Right lobe of liver (tissue), 6 donors: ENCODE data around the gene CCDC51. TPM values are rescaled to one million over a fixed set of nuclear protein-coding genes. Genes with fewer than 3 reads are reported as not detected.

Experiments used
- ATAC-seq, 4 donors: fragments of 200-7000 bp; cut with Tn5 transposase; one replicate each; pipeline ENCODE4 v1.9.1; 2020; ENCODE audit warnings: mild to moderate bottlenecking in 4 of 4, moderate library complexity in 4 of 4
- DNase-seq, 3 donors: peaks; one replicate each; pipeline ENCODE4 v3.0.0-alpha.2; 2020
- H3K27ac ChIP-seq, 3 donors: fragments of 200-600 bp; one replicate each; pipeline ENCODE4 v1.8.0; 2022
- H3K27me3 ChIP-seq, 2 donors: fragments of 200-600 bp; one replicate each; pipeline ENCODE4 v1.8.0; 2022
- H3K36me3 ChIP-seq, 4 donors: fragments of 200-600 bp; sonication (generic) in 1 of 4; one replicate each; pipeline versions ENCODE4 v1.5.1 to v1.8.0; 2017 to 2022; ENCODE audit warnings: control low read depth in 1 of 4
- H3K4me1 ChIP-seq, 4 donors: fragments of 200-600 bp; sonication (generic) in 1 of 4; one replicate each; pipeline versions ENCODE4 v1.5.1 to v1.8.0; 2017 to 2022; ENCODE audit warnings: control low read depth in 1 of 4
- H3K4me3 ChIP-seq, 3 donors: fragments of 200-600 bp; one replicate each; pipeline ENCODE4 v1.8.0; 2022
- H3K9me3 ChIP-seq, 4 donors: fragments of 200-600 bp; sonication (generic) in 1 of 4; one replicate each; pipeline versions ENCODE4 v1.5.1 to v1.8.0; 2017 to 2022; ENCODE audit warnings: control low read depth in 1 of 4
- POLR2A ChIP-seq: fragments of 450-650 bp; IDR thresholded peaks from one replicate; pipeline ENCODE4 v1.6.1; 2017; ENCODE audit warnings: antibody characterized with exemption, mild to moderate bottlenecking
- WGBS: methylation state at CpG from one replicate; pipeline ENCODE4 v1.1.6; 2018; ENCODE audit warnings: low coverage, low lambda C conversion rate; ENCODE audit not compliant: insufficient coverage; ENCODE audit errors: missing lambda C conversion rate; 5-methylcytosine and 5-hydroxymethylcytosine counted together
- intact Hi-C, 2 donors: fragments of 100-400 bp; cut with DNase I; formaldehyde crosslinking; loops; one replicate each; pipeline versions ENCODE4 v1.11.2 to v1.14.1; 2022
- total RNA-seq, 6 experiments: library from RNA; depleted of rRNA in 2 of 6; stranded (reverse); fragments of >200 nt in 2 of 6; fragmentation: NEBNext Ultra II Directional in 3 of 6; extraction: Animal tissue kit (Norgen Biotek cat#: 25700) in 3 of 6; gene quantifications; one replicate each; pipeline versions ENCODE4 v1.1.0 to v1.2.4, GENCODE V29; 2016 to 2023
- TF ChIP-seq, protein P1 (sequence below), 4 donors: fragments of 200-600 bp in 3 of 4; fragments of 450-650 bp in 1 of 4; IDR thresholded peaks; one replicate each; pipeline versions ENCODE4 v1.5.1 to v1.8.0; 2016 to 2022; ENCODE audit warnings: antibody characterized with exemption in 4 of 4, mild to moderate bottlenecking in 2 of 4
- donor health status: DM: no; HTN: yes; CAD: no.
- donor health status: DM: no; HTN: no; CAD: no.
- donor health status: DM: no; HTN: no; CAD: no.
- donor health status: DM: no; HTN: yes; CAD: no.
- donor health status: DM: no; HTN: yes; CAD: no.

CCDC51 gene
- total RNA-seq, 6 experiments from 2014 or later: 5.9 to 16.0 (median 8.1) TPM

DNA sequence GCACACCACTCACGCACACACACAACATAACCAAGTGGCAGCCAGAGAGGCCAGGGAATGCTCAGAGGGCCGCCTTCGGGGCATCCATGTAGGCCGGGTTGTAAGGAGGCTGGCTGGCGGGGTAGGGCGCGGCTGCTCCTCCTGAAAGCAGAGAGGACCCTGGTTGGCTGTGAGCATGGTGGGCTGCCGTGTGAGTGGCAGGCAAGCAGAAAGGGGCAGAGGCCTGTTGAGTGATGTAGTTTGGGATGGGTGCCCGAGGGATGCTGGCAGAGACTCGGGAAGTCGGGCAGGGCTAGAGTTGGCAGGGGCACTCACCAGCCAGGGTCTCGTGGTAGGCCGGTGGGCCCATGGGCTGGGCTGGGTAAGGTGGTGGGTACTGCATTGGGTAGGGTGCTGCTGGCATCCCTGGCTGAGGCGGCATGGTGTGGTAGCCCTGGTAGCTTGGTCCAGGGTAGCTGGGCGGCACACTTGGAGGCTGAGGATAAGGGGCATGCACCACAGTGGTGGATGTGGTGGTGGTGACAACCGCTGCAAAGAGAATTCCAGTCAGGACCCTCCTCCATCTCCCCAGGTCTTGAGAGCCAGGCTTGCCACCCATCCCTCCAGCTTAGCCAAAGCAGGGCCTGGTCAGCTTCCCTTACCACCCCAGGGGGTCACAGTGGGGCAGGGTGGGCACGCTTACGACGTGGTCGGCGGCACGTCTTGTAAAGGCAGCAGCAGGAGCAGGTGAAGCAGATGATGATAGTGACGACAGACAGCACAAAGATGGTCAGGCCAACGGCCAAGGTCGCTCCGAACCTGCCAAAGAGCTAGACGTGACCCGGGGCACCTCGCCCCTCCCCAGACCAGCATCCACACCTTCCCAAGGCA lies 29.4 kb upstream of the CCDC51 start:
- WGBS: 20% methylated on average over 2 of the region's 29 CpGs
- Histone ChIP-seq H3K9me3 (no peaks in the 10 kb centered on the region), H3K4me3 (no peak overlapping the region), H3K36me3 (peaks cover 0 to 10% (median 1%) of the 10 kb centered on the region in 4 donors), H3K27me3 (no peaks in the 10 kb centered on the region), H3K4me1 (peaks cover 2 to 78% (median 39%) of the 10 kb centered on the region in 4 donors), H3K27ac (peak overlapping the region in 1 of 3 donors; percentile 92)
- intact Hi-C loops: loop anchor here in 1 of 2 donors (5.0 kb wide), 1 partner anchor 33 kb away; the partner anchor contains the start of gene SHISA5
- DNase-seq (peak in 2 of 3 donors; percentile 38 to 66), ATAC-seq (no peak)
- no peak for TF ChIP-seq POLR2A
- TF ChIP-seq, protein P1, sequence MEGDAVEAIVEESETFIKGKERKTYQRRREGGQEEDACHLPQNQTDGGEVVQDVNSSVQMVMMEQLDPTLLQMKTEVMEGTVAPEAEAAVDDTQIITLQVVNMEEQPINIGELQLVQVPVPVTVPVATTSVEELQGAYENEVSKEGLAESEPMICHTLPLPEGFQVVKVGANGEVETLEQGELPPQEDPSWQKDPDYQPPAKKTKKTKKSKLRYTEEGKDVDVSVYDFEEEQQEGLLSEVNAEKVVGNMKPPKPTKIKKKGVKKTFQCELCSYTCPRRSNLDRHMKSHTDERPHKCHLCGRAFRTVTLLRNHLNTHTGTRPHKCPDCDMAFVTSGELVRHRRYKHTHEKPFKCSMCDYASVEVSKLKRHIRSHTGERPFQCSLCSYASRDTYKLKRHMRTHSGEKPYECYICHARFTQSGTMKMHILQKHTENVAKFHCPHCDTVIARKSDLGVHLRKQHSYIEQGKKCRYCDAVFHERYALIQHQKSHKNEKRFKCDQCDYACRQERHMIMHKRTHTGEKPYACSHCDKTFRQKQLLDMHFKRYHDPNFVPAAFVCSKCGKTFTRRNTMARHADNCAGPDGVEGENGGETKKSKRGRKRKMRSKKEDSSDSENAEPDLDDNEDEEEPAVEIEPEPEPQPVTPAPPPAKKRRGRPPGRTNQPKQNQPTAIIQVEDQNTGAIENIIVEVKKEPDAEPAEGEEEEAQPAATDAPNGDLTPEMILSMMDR (IDR thresholded peaks at IDR 0.05): no peak

DNA sequence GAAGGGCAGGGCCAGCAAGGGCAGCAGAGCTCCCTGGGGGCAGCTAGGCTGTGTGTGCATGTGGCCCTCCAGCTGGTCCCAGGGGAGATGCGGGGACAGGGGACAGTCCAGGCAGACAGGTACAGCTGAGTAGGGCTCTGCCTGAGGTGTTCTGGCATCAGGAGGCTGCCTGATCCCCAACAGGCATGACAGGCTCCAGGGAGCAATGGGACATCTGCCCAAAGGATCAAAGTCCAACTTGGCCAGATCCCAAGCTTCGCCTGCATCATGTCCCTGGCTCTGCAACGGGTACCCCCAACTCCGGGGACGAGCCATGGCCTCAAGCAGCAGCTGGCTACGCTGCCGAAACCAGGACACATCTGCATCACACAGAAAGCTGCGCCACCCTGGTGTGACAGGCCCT lies 28.4 kb upstream of the CCDC51 start:
- H3K9me3 ChIP-seq: no peaks in the 10 kb centered on the region
- DNase-seq: peak; percentile 78 to 92 (median 86)
- H3K4me1 ChIP-seq: peaks cover 2 to 72% (median 36%) of the 10 kb centered on the region in 4 donors
- H3K27ac ChIP-seq: peak overlapping the region; percentile 3 to 98 (median 92)
- H3K4me3 ChIP-seq: no peak overlapping the region
- TF ChIP-seq, protein P1 (IDR thresholded peaks at IDR 0.05): no peak
- peak; percentile 44 for TF ChIP-seq POLR2A
- peak; percentile 27 to 57 (median 36) for ATAC-seq
- whole genome bisulfite sequencing: no CpG with 5 or more reads among the region's 8 CpGs
- intact Hi-C loops: loop anchor here in 1 of 2 donors (5.0 kb wide), 1 partner anchor 34 kb away; the partner anchor contains the start of gene SHISA5
- no peaks in the 10 kb centered on the region for H3K27me3 ChIP-seq
- H3K36me3 ChIP-seq: peaks cover 0 to 10% (median 1%) of the 10 kb centered on the region in 4 donors

DNA sequence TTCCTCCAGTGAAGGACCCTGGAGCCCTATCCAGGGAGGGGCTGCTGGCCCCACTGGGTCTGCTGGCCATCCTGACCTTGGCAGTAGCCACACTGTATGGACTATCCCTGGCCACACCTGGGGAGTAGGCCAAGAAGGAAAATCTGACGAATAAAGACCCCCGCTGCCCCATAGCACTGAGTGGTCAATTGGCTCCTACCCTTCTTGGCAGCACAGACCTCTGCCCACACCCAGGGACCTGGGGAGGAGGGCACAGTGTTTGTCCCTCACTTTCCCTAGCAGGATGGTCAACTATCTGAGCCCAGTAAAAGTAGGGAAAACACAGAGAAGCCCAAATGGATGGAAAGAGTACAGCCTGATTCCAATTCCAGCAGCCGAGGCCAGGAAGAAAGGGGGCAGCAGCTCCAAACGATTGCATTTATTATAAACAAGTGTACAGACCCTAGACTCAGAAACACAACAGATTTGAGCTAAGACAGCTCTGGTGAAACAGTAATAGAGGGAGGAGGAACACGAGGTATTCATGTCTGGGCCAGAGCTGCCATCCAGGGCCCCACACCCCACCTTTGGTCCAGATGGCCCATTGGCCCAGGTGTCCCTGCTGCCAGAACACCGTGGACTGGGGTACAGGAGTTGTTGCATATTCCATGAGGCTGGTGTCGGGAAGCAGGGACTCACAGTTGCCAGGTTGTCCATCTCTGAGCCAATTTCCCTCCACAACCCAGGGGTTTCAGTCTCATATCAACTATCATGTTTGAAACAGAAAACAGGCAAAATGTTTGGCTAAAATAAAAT lies 27.8 kb upstream of the CCDC51 start:
- peak in 1 of 3 donors; percentile 63 for DNase-seq

DNA sequence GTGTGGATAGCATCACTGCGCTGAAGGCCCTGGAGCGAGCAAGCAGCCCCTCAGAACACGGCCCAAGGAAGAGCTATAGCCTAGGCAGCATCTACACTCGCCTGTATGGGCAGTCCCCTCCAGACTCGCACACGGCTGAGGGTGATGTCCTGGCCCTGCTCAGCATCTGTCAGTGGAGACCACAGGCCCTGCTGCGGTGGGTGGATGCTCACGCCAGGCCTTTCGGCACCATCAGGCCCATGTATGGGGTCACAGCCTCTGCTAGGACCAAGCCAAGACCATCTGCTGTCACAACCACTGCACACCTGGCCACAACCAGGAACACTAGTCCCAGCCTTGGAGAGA lies 27.2 kb upstream of the CCDC51 start:
- no peak for TF ChIP-seq POLR2A
- TF ChIP-seq, protein P1 (IDR thresholded peaks at IDR 0.05): no peak
- peak overlapping the region; percentile 37 to 55 (median 55) for H3K4me3 ChIP-seq
- peaks cover 2 to 71% (median 35%) of the 10 kb centered on the region in 4 donors for H3K4me1 ChIP-seq
- no peaks in the 10 kb centered on the region for H3K9me3 ChIP-seq
- peak overlapping the region; percentile 92 to 99 (median 98) for H3K27ac ChIP-seq
- ATAC-seq (no peak), DNase-seq (no peak)
- no peaks in the 10 kb centered on the region for H3K27me3 ChIP-seq
- H3K36me3 ChIP-seq: peaks cover 0 to 10% (median 1%) of the 10 kb centered on the region in 4 donors
- WGBS: no CpG with 5 or more reads among the region's 9 CpGs
- intact Hi-C loops: loop anchor here in 1 of 2 donors (5.0 kb wide), 1 partner anchor 35 kb away; the partner anchor contains the start of gene SHISA5

More for the DNA sequence above, 27.8 kb upstream of the CCDC51 start:
- Histone ChIP-seq H3K4me1 (peaks cover 2 to 72% (median 35%) of the 10 kb centered on the region in 4 donors), H3K4me3 (peak overlapping the region in 1 of 3 donors; percentile 55), H3K36me3 (peaks cover 0 to 10% (median 1%) of the 10 kb centered on the region in 4 donors), H3K27me3 (no peaks in the 10 kb centered on the region), H3K9me3 (no peaks in the 10 kb centered on the region), H3K27ac (peak overlapping the region; percentile 92 to 99 (median 98))
- intact Hi-C loops: loop anchor here in 1 of 2 donors (5.0 kb wide), 1 partner anchor 35 kb away; the partner anchor contains the start of gene SHISA5
- 35% methylated on average over 6 of the region's 7 CpGs for WGBS
- no peak for ATAC-seq
- TF ChIP-seq, protein P1 (IDR thresholded peaks at IDR 0.05): no peak
- TF ChIP-seq POLR2A: no peak
